B cell (primary cell): ENCODE results near the gene P2RX6. TPM values are rescaled to one million over a fixed set of nuclear protein-coding genes. Genes with fewer than 3 reads are reported as not detected.

Source experiments
- ATAC-seq: fragments of 200-7000 bp; cut with Tn5 transposase; one replicate; pipeline ENCODE4 v1.10.0; 2021; ENCODE audit warnings: low read depth, mild to moderate bottlenecking, moderate number of reproducible peaks, moderate library complexity
- CTCF ChIA-PET: fragments of 350-600 bp; sonication (Branson Sonifier 250); formaldehyde crosslinking; loops from one replicate; lab custom pipeline; 2021; ENCODE audit warnings: antibody characterized with exemption, inconsistent platforms; lab: Charles Lee
- POLR2A ChIA-PET: fragments of 350-600 bp; sonication (Branson Sonifier 250); formaldehyde crosslinking; loops from one replicate; lab custom pipeline; 2021; ENCODE audit warnings: antibody characterized with exemption; lab: Charles Lee
- DNase-seq: peaks from one replicate; pipeline ENCODE4 v3.0.0; 2013
- H2AFZ ChIP-seq: 2 replicates; pipeline ENCODE4 v1.6.1; 2012; ENCODE audit warnings: mild to moderate bottlenecking, low read depth, low read length; ENCODE audit not compliant: insufficient read depth, poor library complexity, severe bottlenecking
- H3K27ac ChIP-seq, 2 donors: 1 replicate in 1 of 2; 2 replicates in 1 of 2; pipeline ENCODE4 v1.5.1; 2012 to 2013; ENCODE audit warnings: low read length in 2 of 2, mild to moderate bottlenecking in 2 of 2, moderate library complexity in 1 of 2
- H3K27me3 ChIP-seq, 4 experiments: fragments of 200-600 bp in 1 of 4; sonication (generic) in 1 of 4; replicated peaks in 1 of 4; 1 replicate in 2 of 4; 2 replicates in 2 of 4; pipeline versions ENCODE4 v1.6.1 to v1.7.0; 2013 to 2016; ENCODE audit warnings: low read length in 3 of 4, mild to moderate bottlenecking in 2 of 4, mixed read lengths in 1 of 4, moderate library complexity in 1 of 4; ENCODE audit not compliant: insufficient read depth in 4 of 4, control insufficient read depth in 3 of 4; ENCODE audit errors: control extremely low read depth in 1 of 4
- H3K36me3 ChIP-seq, 2 experiments: replicated peaks in 1 of 2; 1 replicate in 1 of 2; 2 replicates in 1 of 2; pipeline versions ENCODE4 v1.6.1 to v1.7.1; 2013; ENCODE audit warnings: low read length in 1 of 2; ENCODE audit not compliant: insufficient read depth in 2 of 2, control insufficient read depth in 1 of 2; ENCODE audit errors: control extremely low read depth in 1 of 2, extremely low read depth in 1 of 2
- H3K4me1 ChIP-seq, 2 donors: fragments of 200-600 bp in 1 of 2; sonication (generic) in 1 of 2; 1 replicate in 1 of 2; 2 replicates in 1 of 2; pipeline versions ENCODE4 v1.5.1 to v1.6.1; 2013 to 2017; ENCODE audit warnings: low read length in 2 of 2; ENCODE audit not compliant: control insufficient read depth in 2 of 2, insufficient read depth in 2 of 2
- H3K4me2 ChIP-seq: replicated peaks from 2 replicates; pipeline ENCODE3; 2012; ENCODE audit warnings: mild to moderate bottlenecking, low read depth, low read length; ENCODE audit not compliant: poor library complexity, severe bottlenecking
- H3K4me3 ChIP-seq, 5 experiments: fragments of 200-600 bp in 1 of 5; sonication (generic) in 1 of 5; 1 replicate in 3 of 5; 2 replicates in 2 of 5; pipeline versions ENCODE4 v1.5.1 to v1.7.0; 2011 to 2016; ENCODE audit warnings: low read length in 4 of 5, mild to moderate bottlenecking in 4 of 5, low read depth in 2 of 5, control low read depth in 1 of 5, moderate library complexity in 1 of 5; ENCODE audit not compliant: insufficient read depth in 1 of 5; ENCODE audit errors: control extremely low read depth in 1 of 5, extremely low read depth in 1 of 5
- H3K79me2 ChIP-seq: fragments of 200-600 bp; sonication (generic); one replicate; pipeline ENCODE4 v1.6.0; 2016; ENCODE audit warnings: low read length; ENCODE audit not compliant: control insufficient read depth, insufficient read depth
- H3K9ac ChIP-seq: fragments of 200-600 bp; sonication (generic); 2 replicates; pipeline ENCODE4 v1.6.1; 2017; ENCODE audit warnings: mild to moderate bottlenecking, low read length, moderate library complexity
- H3K9me3 ChIP-seq, 3 donors: one replicate each; pipeline versions ENCODE4 v1.6.1 to v1.7.1; 2013; ENCODE audit warnings: low read length in 2 of 3; ENCODE audit not compliant: control insufficient read depth in 2 of 3, insufficient read depth in 1 of 3; ENCODE audit errors: control extremely low read depth in 1 of 3
- H4K20me1 ChIP-seq: 2 replicates; pipeline ENCODE4 v1.6.0; 2012; ENCODE audit warnings: mild to moderate bottlenecking, low read length; ENCODE audit not compliant: insufficient read depth, control insufficient read depth, poor library complexity, severe bottlenecking
- H3K27ac Mint-ChIP-seq: one replicate; pipeline ENCODE4 v1.8.0; 2021; ENCODE audit warnings: mixed read lengths
- H3K27me3 Mint-ChIP-seq: one replicate; pipeline ENCODE4 v1.8.0; 2021; ENCODE audit warnings: mixed read lengths
- H3K4me1 Mint-ChIP-seq: one replicate; pipeline ENCODE4 v1.8.0; 2021; ENCODE audit warnings: mixed read lengths
- H3K4me3 Mint-ChIP-seq: one replicate; pipeline ENCODE4 v1.8.0; 2021; ENCODE audit warnings: mixed read lengths
- H3K9me3 Mint-ChIP-seq: one replicate; pipeline ENCODE4 v1.8.0; 2022; ENCODE audit warnings: mixed read lengths; ENCODE audit not compliant: insufficient read depth
- CTCF ChIP-seq: fragments of 200-600 bp; IDR thresholded peaks from one replicate; pipeline ENCODE4 v1.8.0; 2022; ENCODE audit warnings: antibody characterized with exemption, mild to moderate bottlenecking
- EZH2 ChIP-seq: IDR thresholded peaks from 2 replicates; pipeline ENCODE4 v1.6.1; 2012; ENCODE audit warnings: borderline replicate concordance, low read depth, mild to moderate bottlenecking, moderate library complexity, low read length; ENCODE audit not compliant: insufficient read depth, poor library complexity, severe bottlenecking
- WGBS: methylation state at CpG from one replicate; pipeline ENCODE4 v1.1.5; 2013; ENCODE audit warnings: missing lambda C conversion rate; ENCODE audit not compliant: insufficient coverage; 5-methylcytosine and 5-hydroxymethylcytosine counted together
- intact Hi-C: fragments of 100-400 bp; cut with micrococcal nuclease; formaldehyde crosslinking; loops from one replicate; pipeline ENCODE4 v1.10.0; 2022
- polyA plus RNA-seq: library from polyadenylated mRNA; depleted of rRNA; stranded (reverse); fragments of >200 nt; gene quantifications from 2 replicates; pipeline ENCODE4 v1.2.3, GENCODE V29; 2012
- total RNA-seq, 2 donors: library from RNA; stranded (reverse); fragments of 120-200 nt in 1 of 2; gene quantifications; 1 replicate in 1 of 2; 2 replicates in 1 of 2; pipeline versions ENCODE4 v1.2.3 to v1.2.4, GENCODE V29; 2013 to 2022

P2RX6 gene
- total and polyA plus RNA-seq, 2 donors (not counting 1 experiment from before 2014, with no cell fraction given), result 0.49 to 0.79 TPM

GRCh38 chr22:20966883-20967696 lies 47.9 kb upstream of the P2RX6 start, which contains the start of gene AIFM3:
TSS of gene AIFM3 (plus strand) at chr22:20967255. CDS start at chr22:20967945, 690 bp downstream.
- Histone ChIP-seq H3K4me3 (no peak within 1 kb of the TSS), H3K79me2 (no peaks in the 10 kb centered on the region), H3K27me3 (peaks cover 0 to 17% (median 2%) of the 10 kb centered on the region in 4 experiments), H3K4me1 (peaks cover 40 to 58% of the 10 kb centered on the region in 2 donors), H4K20me1 (no peaks in the 10 kb centered on the region), H3K4me2 (peak within 1 kb of the TSS; percentile 94), H2AFZ (peak within 1 kb of the TSS; percentile 58), H3K27ac (peak within 1 kb of the TSS; percentile 38 to 53), H3K9ac (peak within 1 kb of the TSS; percentile 28), H3K9me3 (no peaks in the 10 kb centered on the region), H3K36me3 (no peaks in the 10 kb centered on the region)
- 91% methylated on average over 18 of the region's 22 CpGs for WGBS
- Mint-ChIP-seq H3K4me3 (peak within 1 kb of the TSS; percentile 70), H3K27ac (peak within 1 kb of the TSS; percentile 56), H3K4me1 (peaks cover 52% of the 10 kb centered on the region), H3K27me3 (peaks cover 3% of the 10 kb centered on the region), H3K9me3 (no peaks in the 10 kb centered on the region)
- no peak for TF ChIP-seq CTCF
- TF ChIP-seq EZH2, result no peak
- ChIA-PET POLR2A (no interaction called here), CTCF (interaction anchor here (0.6 kb wide), 1 partner anchor 9 kb away, joined by 3 read pairs; no protein-coding TSS in a partner anchor)
- DNase-seq (peak; percentile 17), ATAC-seq (no peak)
- intact Hi-C loops, result no loop called here

GRCh38 chr22:20967697-20968211 lies 47.2 kb upstream of the P2RX6 start:
- H3K4me3 Mint-ChIP-seq, result peak overlapping the region; percentile 60
- CTCF ChIA-PET, result interaction anchor here (0.6 kb wide), 1 partner anchor 10 kb away, joined by 3 read pairs; no protein-coding TSS in a partner anchor
- DNase-seq (peak; percentile 22), ATAC-seq (no peak)
- peak overlapping the region; percentile 43 for H3K27ac Mint-ChIP-seq
- TF ChIP-seq CTCF (no peak), EZH2 (no peak)
- POLR2A ChIA-PET, result no interaction called here
- no peaks in the 10 kb centered on the region for H3K36me3 ChIP-seq
- H4K20me1 ChIP-seq, result no peaks in the 10 kb centered on the region
- H2AFZ ChIP-seq, result peak overlapping the region; percentile 58
- peaks cover 3% of the 10 kb centered on the region for H3K27me3 Mint-ChIP-seq
- H3K9ac ChIP-seq, result peak overlapping the region; percentile 28
- peaks cover 0 to 15% (median 2%) of the 10 kb centered on the region in 4 experiments for H3K27me3 ChIP-seq
- no peaks in the 10 kb centered on the region for H3K9me3 Mint-ChIP-seq
- peaks cover 45 to 64% of the 10 kb centered on the region in 2 donors for H3K4me1 ChIP-seq
- no peak overlapping the region for H3K4me3 ChIP-seq
- H3K9me3 ChIP-seq, result no peaks in the 10 kb centered on the region
- 95% methylated on average over 14 of the region's 19 CpGs for WGBS
- no peaks in the 10 kb centered on the region for H3K79me2 ChIP-seq
- peak overlapping the region; percentile 66 for H3K4me2 ChIP-seq
- peaks cover 57% of the 10 kb centered on the region for H3K4me1 Mint-ChIP-seq
- intact Hi-C loops, result no loop called here
- H3K27ac ChIP-seq, result peak overlapping the region; percentile 38 to 53
